ENCODE results near the gene BCAS3. TPM values are rescaled to one million over a fixed set of nuclear protein-coding genes. Genes with fewer than 3 reads are reported as not detected.

Gene BCAS3
- polyA plus RNA-seq, 1 experiment = 17.5 TPM

DNA sequence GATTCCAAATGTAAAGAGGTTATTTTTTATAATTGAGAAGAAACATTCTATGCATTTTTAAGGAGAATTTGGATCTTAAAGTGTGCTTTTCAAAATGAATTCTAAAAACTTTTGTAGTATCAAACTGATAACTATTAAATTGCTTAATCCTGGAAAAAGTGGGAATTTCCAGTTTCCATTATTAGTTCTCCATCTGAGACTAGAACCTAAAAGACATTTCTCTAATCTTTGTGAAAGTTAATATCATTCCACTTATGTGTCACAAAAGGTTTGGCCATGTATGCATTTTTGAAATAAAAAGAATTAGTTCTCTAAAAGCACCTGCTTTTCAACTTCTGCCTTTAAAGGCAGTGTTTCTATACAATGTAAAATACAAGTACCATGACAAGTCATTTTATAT lies 155.0 kb downstream of the BCAS3 start:
- no peak for TF ChIP-seq CTCF (IDR thresholded peaks at IDR 0.05; ENCODE audit: low read depth, low read length)
- CTCF ChIA-PET = no interaction called here
- Histone ChIP-seq H3K4me3 (ENCODE audit: low read depth, low read length) (no peak overlapping the region), H3K27me3 (ENCODE audit: control insufficient read depth, insufficient read depth, low read length) (no peaks in the 10 kb centered on the region), H3K27ac (ENCODE audit: low read depth, low read length) (no peak overlapping the region), H3K9me3 (ENCODE audit: control insufficient read depth, insufficient read depth, low read length) (no peaks in the 10 kb centered on the region)
- no peak for DNase-seq (ENCODE audit: low read depth, low spot score)
- POLR2A ChIA-PET = no interaction called here

GRCh38 chr17:60840456-60840855 lies 162.8 kb downstream of the BCAS3 start:
- CTCF ChIA-PET = no interaction called here
- no peak for TF ChIP-seq CTCF (IDR thresholded peaks at IDR 0.05; ENCODE audit: low read depth, low read length)
- POLR2A ChIA-PET = no interaction called here
- DNase-seq (ENCODE audit: low read depth, low spot score) = peak; percentile 48
- H3K9me3 ChIP-seq (ENCODE audit: control insufficient read depth, insufficient read depth, low read length) = no peaks in the 10 kb centered on the region
- H3K27ac ChIP-seq (ENCODE audit: low read depth, low read length) = no peak overlapping the region
- H3K27me3 ChIP-seq (ENCODE audit: control insufficient read depth, insufficient read depth, low read length) = no peaks in the 10 kb centered on the region
- H3K4me3 ChIP-seq (ENCODE audit: low read depth, low read length) = no peak overlapping the region

DNA sequence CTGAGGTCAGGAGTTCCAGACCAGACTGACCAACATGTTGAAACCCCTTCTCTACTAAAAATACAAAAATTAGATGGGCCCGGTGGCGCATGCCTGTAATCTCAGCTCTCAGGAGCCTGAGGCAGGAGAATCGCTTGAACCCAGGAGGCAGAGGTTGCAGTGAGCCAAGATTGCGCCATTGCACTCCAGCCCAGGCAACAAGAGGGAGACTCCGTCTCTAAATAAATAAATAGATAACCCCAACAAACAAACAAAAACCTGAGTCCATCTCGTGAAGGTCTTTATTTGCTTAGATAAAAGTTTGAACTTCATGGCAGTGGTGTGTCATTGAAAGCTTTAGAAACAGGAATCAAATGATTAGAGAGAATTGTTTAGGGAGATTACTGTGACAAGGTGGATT lies 167.4 kb downstream of the BCAS3 start:
- Histone ChIP-seq H3K27ac (ENCODE audit: low read depth, low read length) (no peak overlapping the region), H3K9me3 (ENCODE audit: control insufficient read depth, insufficient read depth, low read length) (no peaks in the 10 kb centered on the region), H3K4me3 (ENCODE audit: low read depth, low read length) (no peak overlapping the region), H3K27me3 (ENCODE audit: control insufficient read depth, insufficient read depth, low read length) (no peaks in the 10 kb centered on the region)
- DNase-seq (ENCODE audit: low read depth, low spot score) = no peak
- CTCF ChIA-PET = no interaction called here
- no peak for TF ChIP-seq CTCF (IDR thresholded peaks at IDR 0.05; ENCODE audit: low read depth, low read length)
- POLR2A ChIA-PET = no interaction called here

GRCh38 chr17:60846175-60846574 lies 168.5 kb downstream of the BCAS3 start:
- no peaks in the 10 kb centered on the region for H3K9me3 ChIP-seq (ENCODE audit: control insufficient read depth, insufficient read depth, low read length)
- H3K27ac ChIP-seq (ENCODE audit: low read depth, low read length) = no peak overlapping the region
- H3K4me3 ChIP-seq (ENCODE audit: low read depth, low read length) = no peak overlapping the region
- TF ChIP-seq CTCF (IDR thresholded peaks at IDR 0.05; ENCODE audit: low read depth, low read length) = no peak
- no peak for DNase-seq (ENCODE audit: low read depth, low spot score)
- ChIA-PET POLR2A (no interaction called here), CTCF (interaction anchor here (0.7 kb wide), 1 partner anchor 102 kb away, joined by 4 read pairs; no protein-coding TSS in a partner anchor)
- no peaks in the 10 kb centered on the region for H3K27me3 ChIP-seq (ENCODE audit: control insufficient read depth, insufficient read depth, low read length)

DNA sequence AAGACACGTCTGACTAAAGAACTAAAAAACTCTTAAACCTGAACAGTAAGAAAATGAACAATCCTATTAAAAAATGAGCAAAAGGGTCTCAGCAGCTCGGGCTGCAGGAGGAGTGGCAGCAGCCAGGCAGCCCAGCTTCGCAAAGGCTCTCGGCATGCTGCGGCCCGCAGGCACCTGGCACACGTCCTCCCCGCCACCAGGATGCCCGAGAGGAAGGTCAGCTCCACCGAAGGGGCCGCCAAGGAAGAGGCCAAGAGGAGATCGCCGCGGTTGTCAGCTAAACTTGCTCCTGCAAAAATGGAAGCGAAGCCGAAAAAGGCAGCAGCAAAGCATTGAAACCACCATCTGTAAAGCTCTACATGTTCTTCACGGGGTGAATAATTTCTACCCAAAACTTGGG lies 173.5 kb downstream of the BCAS3 start:
- no peak for TF ChIP-seq CTCF (IDR thresholded peaks at IDR 0.05; ENCODE audit: low read depth, low read length)
- POLR2A ChIA-PET = no interaction called here
- Histone ChIP-seq H3K27me3 (ENCODE audit: control insufficient read depth, insufficient read depth, low read length) (no peaks in the 10 kb centered on the region), H3K9me3 (ENCODE audit: control insufficient read depth, insufficient read depth, low read length) (no peaks in the 10 kb centered on the region), H3K4me3 (ENCODE audit: low read depth, low read length) (no peak overlapping the region), H3K27ac (ENCODE audit: low read depth, low read length) (no peak overlapping the region)
- CTCF ChIA-PET = no interaction called here
- DNase-seq (ENCODE audit: low read depth, low spot score) = no peak
